GM12878 (cell line): ENCODE measurements around the gene CDK15.

Experiments
- ASH2L ChIP-seq: fragments of 300-600, 200-600 bp; sonication (generic); IDR thresholded peaks from 2 replicates; pipeline ENCODE4 v1.6.1; 2017; ENCODE audit warnings: low read depth, mild to moderate bottlenecking, borderline replicate concordance
- EZH2 ChIP-seq: IDR thresholded peaks from 2 replicates; pipeline ENCODE4 v1.6.1; 2012; ENCODE audit warnings: low read depth, mild to moderate bottlenecking, control low read depth, inconsistent platforms, low read length, borderline replicate concordance; ENCODE audit not compliant: control insufficient read depth
- MTA2 ChIP-seq: fragments of 450-650 bp; IDR thresholded peaks from 2 replicates; pipeline ENCODE4 v1.6.1; 2016; ENCODE audit warnings: low read depth, mild to moderate bottlenecking, moderate library complexity
- NR2C2 ChIP-seq: IDR thresholded peaks from 2 replicates; pipeline ENCODE4 v1.6.1; 2011; ENCODE audit warnings: borderline replicate concordance, low read depth; ENCODE audit not compliant: control insufficient read depth, insufficient read length
- NRF1 ChIP-seq: conservative IDR thresholded peaks from 2 replicates; pipeline ENCODE4 v1.6.1; 2011; ENCODE audit warnings: mild to moderate bottlenecking, low read depth, low read length, improper control_type of control experiment
- POLR2A ChIP-seq: IDR thresholded peaks from 2 replicates; pipeline ENCODE4 v1.6.1; 2011; ENCODE audit warnings: low read depth, mild to moderate bottlenecking, low read length
- RBBP5 ChIP-seq: fragments of 200-600 bp; sonication (generic); conservative IDR thresholded peaks from 2 replicates; pipeline ENCODE4 v1.6.1; 2016
- RFX5 ChIP-seq: IDR thresholded peaks from 2 replicates; pipeline ENCODE4 v1.6.1; 2011; ENCODE audit warnings: low read depth, low read length, improper control_type of control experiment
- SPI1 ChIP-seq: IDR thresholded peaks from 2 replicates; pipeline ENCODE4 v1.6.1; 2011; ENCODE audit warnings: low read depth, mild to moderate bottlenecking, low read length, moderate library complexity, borderline replicate concordance; ENCODE audit not compliant: insufficient read depth
- TF ChIP-seq, protein P1 (sequence below), 3 experiments: IDR thresholded peaks in 2 of 3; conservative IDR thresholded peaks in 1 of 3; 2 replicates each; pipeline ENCODE4 v1.5.1; 2011; ENCODE audit warnings: low read depth in 3 of 3, low read length in 3 of 3, mild to moderate bottlenecking in 3 of 3, control low read depth in 2 of 3, moderate library complexity in 2 of 3, inconsistent platforms in 1 of 3, mixed read lengths in 1 of 3; ENCODE audit not compliant: control insufficient read depth in 2 of 3, insufficient read depth in 1 of 3; ENCODE audit errors: extremely low read depth in 1 of 3
- TF ChIP-seq, protein P2 (sequence below): IDR thresholded peaks from 2 replicates; pipeline ENCODE4 v1.6.1; 2011; ENCODE audit warnings: low read depth, low read length, improper control_type of control experiment, borderline replicate concordance

GRCh38 chr2:201839727-201840126 is 33.4 kb downstream of the CDK15 start:
- TF ChIP-seq RBBP5 = no peak
- TF ChIP-seq, protein P1, sequence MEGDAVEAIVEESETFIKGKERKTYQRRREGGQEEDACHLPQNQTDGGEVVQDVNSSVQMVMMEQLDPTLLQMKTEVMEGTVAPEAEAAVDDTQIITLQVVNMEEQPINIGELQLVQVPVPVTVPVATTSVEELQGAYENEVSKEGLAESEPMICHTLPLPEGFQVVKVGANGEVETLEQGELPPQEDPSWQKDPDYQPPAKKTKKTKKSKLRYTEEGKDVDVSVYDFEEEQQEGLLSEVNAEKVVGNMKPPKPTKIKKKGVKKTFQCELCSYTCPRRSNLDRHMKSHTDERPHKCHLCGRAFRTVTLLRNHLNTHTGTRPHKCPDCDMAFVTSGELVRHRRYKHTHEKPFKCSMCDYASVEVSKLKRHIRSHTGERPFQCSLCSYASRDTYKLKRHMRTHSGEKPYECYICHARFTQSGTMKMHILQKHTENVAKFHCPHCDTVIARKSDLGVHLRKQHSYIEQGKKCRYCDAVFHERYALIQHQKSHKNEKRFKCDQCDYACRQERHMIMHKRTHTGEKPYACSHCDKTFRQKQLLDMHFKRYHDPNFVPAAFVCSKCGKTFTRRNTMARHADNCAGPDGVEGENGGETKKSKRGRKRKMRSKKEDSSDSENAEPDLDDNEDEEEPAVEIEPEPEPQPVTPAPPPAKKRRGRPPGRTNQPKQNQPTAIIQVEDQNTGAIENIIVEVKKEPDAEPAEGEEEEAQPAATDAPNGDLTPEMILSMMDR (IDR thresholded peaks at IDR 0.05 in 2 of 3, conservative IDR thresholded peaks at IDR 0.05 in 1 of 3; ENCODE audit: control insufficient read depth in 2 of 3, extremely low read depth in 1 of 3, insufficient read depth in 1 of 3, low read depth in 3 of 3, low read length in 3 of 3) = no peak
- TF ChIP-seq POLR2A = no peak
- no peak for TF ChIP-seq ASH2L
- no peak for TF ChIP-seq NRF1
- TF ChIP-seq RFX5 = no peak
- TF ChIP-seq SPI1 = no peak
- TF ChIP-seq, protein P2, sequence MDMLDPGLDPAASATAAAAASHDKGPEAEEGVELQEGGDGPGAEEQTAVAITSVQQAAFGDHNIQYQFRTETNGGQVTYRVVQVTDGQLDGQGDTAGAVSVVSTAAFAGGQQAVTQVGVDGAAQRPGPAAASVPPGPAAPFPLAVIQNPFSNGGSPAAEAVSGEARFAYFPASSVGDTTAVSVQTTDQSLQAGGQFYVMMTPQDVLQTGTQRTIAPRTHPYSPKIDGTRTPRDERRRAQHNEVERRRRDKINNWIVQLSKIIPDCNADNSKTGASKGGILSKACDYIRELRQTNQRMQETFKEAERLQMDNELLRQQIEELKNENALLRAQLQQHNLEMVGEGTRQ = no peak
- TF ChIP-seq NR2C2 = no peak
- no peak for TF ChIP-seq MTA2
- TF ChIP-seq EZH2 = no peak
